Left renal pelvis (tissue), 4 donors: Measurements from ENCODE around the gene LMTK2. TPM values are rescaled to one million over a fixed set of nuclear protein-coding genes. Genes with fewer than 3 reads are reported as not detected.
"Not testable (repeated sequence)": the region's sequence is repeated elsewhere in the genome, so short reads cannot be mapped to it uniquely, and the experiment has no call there.

ENCODE experiments used
- DNase-seq, 4 donors: peaks; one replicate each; pipeline ENCODE4 v3.0.0-alpha.2; 2013; ENCODE audit warnings: low read depth in 4 of 4, low spot score in 3 of 4
- polyA plus RNA-seq, 4 donors: library from polyadenylated mRNA; unstranded; fragments of 120-200 nt; gene quantifications; one replicate each; pipeline ENCODE4 v1.2.1, GENCODE V29; 2013; ENCODE audit not compliant: insufficient read length in 4 of 4

The LMTK2 gene
- polyA plus RNA-seq, 4 donors: 8.4 to 15.3 (median 13.4) TPM

GRCh38 chr7:98102170-98102569 is 4.5 kb upstream of the LMTK2 start:
- no peak for DNase-seq

- DNase-seq: no peak
These were observed 619 bp upstream of the LMTK2 start for GRCh38 chr7:98105942-98106544.

GRCh38 chr7:98107313-98107721 is 655 bp downstream of the LMTK2 start:
- DNase-seq: no peak

GRCh38 chr7:98110249-98111022 is 3.8 kb downstream of the LMTK2 start:
- no peak for DNase-seq

- no peak for DNase-seq
These were observed 5.4 kb downstream of the LMTK2 start for GRCh38 chr7:98112077-98112476.

- no peak for DNase-seq
These were observed 9.3 kb downstream of the LMTK2 start for GRCh38 chr7:98115746-98116525.

GRCh38 chr7:98116656-98117461 is 10.2 kb downstream of the LMTK2 start:
- DNase-seq: no peak

GRCh38 chr7:98119256-98119918 is 12.7 kb downstream of the LMTK2 start:
- DNase-seq: no peak

GRCh38 chr7:98120559-98120958 is 13.9 kb downstream of the LMTK2 start:
- no peak for DNase-seq

- not testable (repeated sequence) for DNase-seq
These were observed 14.7 kb downstream of the LMTK2 start for GRCh38 chr7:98121388-98121787.

- no peak for DNase-seq
These were observed 16.7 kb downstream of the LMTK2 start for GRCh38 chr7:98123365-98123696.

- no peak for DNase-seq
These were observed 19.1 kb downstream of the LMTK2 start for GRCh38 chr7:98125759-98126158.

- DNase-seq: no peak
These were observed 19.9 kb downstream of the LMTK2 start for GRCh38 chr7:98126311-98127142.

GRCh38 chr7:98128346-98128745 is 21.7 kb downstream of the LMTK2 start:
- DNase-seq: no peak

GRCh38 chr7:98130959-98131358 is 24.3 kb downstream of the LMTK2 start:
- no peak for DNase-seq

GRCh38 chr7:98133181-98133580 is 26.5 kb downstream of the LMTK2 start:
- DNase-seq: no peak

GRCh38 chr7:98133621-98134303 is 27.1 kb downstream of the LMTK2 start:
- DNase-seq: no peak

GRCh38 chr7:98134420-98135228 is 28.0 kb downstream of the LMTK2 start:
- no peak for DNase-seq
